ENCODE data around the gene NXPH4. TPM values are rescaled to one million over a fixed set of nuclear protein-coding genes. Genes with fewer than 3 reads are reported as not detected.

Gene NXPH4
- total RNA-seq, 1 experiment from 2014 or later: 20.3 TPM

GRCh38 chr12:57203791-57204190, 12.8 kb upstream of the NXPH4 start:
- Histone ChIP-seq H3K27ac (no peak overlapping the region), H2AFZ (no peak overlapping the region), H3K4me2 (no peak overlapping the region), H3K4me1 (replicated peaks; ENCODE audit: insufficient read depth) (no peaks in the 10 kb centered on the region), H3F3A (ENCODE audit: insufficient read depth, low read depth) (no peaks in the 10 kb centered on the region), H3K9me2 (ENCODE audit: insufficient read depth) (no peaks in the 10 kb centered on the region), H3K4me3 (no peak overlapping the region), H3K27me3 (ENCODE audit: insufficient read depth, low read depth) (no peaks in the 10 kb centered on the region), H3K79me2 (ENCODE audit: low read depth) (no peaks in the 10 kb centered on the region), H3K36me3 (ENCODE audit: low read depth) (no peaks in the 10 kb centered on the region), H4K20me1 (ENCODE audit: insufficient read depth) (no peaks in the 10 kb centered on the region), H3K9me3 (ENCODE audit: insufficient read depth, low read depth) (no peaks in the 10 kb centered on the region)
- intact Hi-C loops (cut with micrococcal nuclease; ENCODE audit: unreplicated experiment): no loop called here
- CTCF ChIA-PET: no interaction called here
- POLR2A ChIA-PET (ENCODE audit: unreplicated experiment): no interaction called here
- no peak for DNase-seq
- no TSS peak for BruUV-seq (replicated peaks)
- no peak for TF ChIP-seq EZH2 (IDR thresholded peaks at IDR 0.05; ENCODE audit: low read depth)

GRCh38 chr12:57204454-57204853, 12.1 kb upstream of the NXPH4 start:
- Histone ChIP-seq H3K4me1 (replicated peaks; ENCODE audit: insufficient read depth) (no peaks in the 10 kb centered on the region), H3K4me2 (no peak overlapping the region), H3K36me3 (ENCODE audit: low read depth) (no peaks in the 10 kb centered on the region), H3F3A (ENCODE audit: insufficient read depth, low read depth) (no peaks in the 10 kb centered on the region), H3K9me2 (ENCODE audit: insufficient read depth) (no peaks in the 10 kb centered on the region), H3K27ac (no peak overlapping the region), H3K4me3 (no peak overlapping the region), H4K20me1 (ENCODE audit: insufficient read depth) (no peaks in the 10 kb centered on the region), H2AFZ (no peak overlapping the region), H3K9me3 (ENCODE audit: insufficient read depth, low read depth) (no peaks in the 10 kb centered on the region), H3K27me3 (ENCODE audit: insufficient read depth, low read depth) (no peaks in the 10 kb centered on the region), H3K79me2 (ENCODE audit: low read depth) (no peaks in the 10 kb centered on the region)
- intact Hi-C loops (cut with micrococcal nuclease; ENCODE audit: unreplicated experiment): no loop called here
- POLR2A ChIA-PET (ENCODE audit: unreplicated experiment): interaction anchor here (0.6 kb wide), 1 partner anchor 1005 kb away, joined by 9 read pairs; no protein-coding TSS in a partner anchor
- TF ChIP-seq, protein P1, sequence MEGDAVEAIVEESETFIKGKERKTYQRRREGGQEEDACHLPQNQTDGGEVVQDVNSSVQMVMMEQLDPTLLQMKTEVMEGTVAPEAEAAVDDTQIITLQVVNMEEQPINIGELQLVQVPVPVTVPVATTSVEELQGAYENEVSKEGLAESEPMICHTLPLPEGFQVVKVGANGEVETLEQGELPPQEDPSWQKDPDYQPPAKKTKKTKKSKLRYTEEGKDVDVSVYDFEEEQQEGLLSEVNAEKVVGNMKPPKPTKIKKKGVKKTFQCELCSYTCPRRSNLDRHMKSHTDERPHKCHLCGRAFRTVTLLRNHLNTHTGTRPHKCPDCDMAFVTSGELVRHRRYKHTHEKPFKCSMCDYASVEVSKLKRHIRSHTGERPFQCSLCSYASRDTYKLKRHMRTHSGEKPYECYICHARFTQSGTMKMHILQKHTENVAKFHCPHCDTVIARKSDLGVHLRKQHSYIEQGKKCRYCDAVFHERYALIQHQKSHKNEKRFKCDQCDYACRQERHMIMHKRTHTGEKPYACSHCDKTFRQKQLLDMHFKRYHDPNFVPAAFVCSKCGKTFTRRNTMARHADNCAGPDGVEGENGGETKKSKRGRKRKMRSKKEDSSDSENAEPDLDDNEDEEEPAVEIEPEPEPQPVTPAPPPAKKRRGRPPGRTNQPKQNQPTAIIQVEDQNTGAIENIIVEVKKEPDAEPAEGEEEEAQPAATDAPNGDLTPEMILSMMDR (conservative IDR thresholded peaks at IDR 0.05): no peak
- no peak for TF ChIP-seq EZH2 (IDR thresholded peaks at IDR 0.05; ENCODE audit: low read depth)
- no TSS peak for BruUV-seq (replicated peaks)
- no peak for DNase-seq
- CTCF ChIA-PET: no interaction called here

GRCh38 chr12:57205186-57205585, 11.4 kb upstream of the NXPH4 start:
- ChIA-PET POLR2A (ENCODE audit: unreplicated experiment) (no interaction called here), CTCF (no interaction called here)
- no TSS peak for BruUV-seq (replicated peaks)

DNA sequence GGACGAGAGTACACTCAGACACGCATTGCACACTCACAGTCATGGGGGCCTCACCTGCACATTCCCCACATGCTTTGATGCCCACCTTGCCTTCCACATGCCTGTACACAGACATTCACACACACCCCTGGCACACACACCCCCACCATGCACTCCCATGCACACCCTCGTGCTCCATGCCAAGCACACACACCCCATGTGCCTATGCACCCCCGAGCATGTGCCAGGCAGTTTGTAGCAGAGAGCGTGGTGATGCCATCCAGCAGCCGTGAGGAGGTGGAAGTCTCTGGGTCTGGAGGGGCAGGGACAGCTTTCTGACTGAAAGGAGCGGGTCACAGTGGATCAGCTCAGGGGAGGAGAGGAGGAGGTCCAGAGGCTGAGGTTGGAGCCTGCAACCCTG, 10.7 kb upstream of the NXPH4 start:
- Histone ChIP-seq H4K20me1 (ENCODE audit: insufficient read depth) (no peaks in the 10 kb centered on the region), H3K36me3 (ENCODE audit: low read depth) (no peaks in the 10 kb centered on the region), H3K4me3 (no peak overlapping the region), H3K27me3 (ENCODE audit: insufficient read depth, low read depth) (no peaks in the 10 kb centered on the region), H3K79me2 (ENCODE audit: low read depth) (no peaks in the 10 kb centered on the region), H3K4me1 (replicated peaks; ENCODE audit: insufficient read depth) (no peaks in the 10 kb centered on the region), H3K4me2 (no peak overlapping the region), H3K27ac (no peak overlapping the region), H3F3A (ENCODE audit: insufficient read depth, low read depth) (no peaks in the 10 kb centered on the region), H2AFZ (no peak overlapping the region), H3K9me3 (ENCODE audit: insufficient read depth, low read depth) (no peaks in the 10 kb centered on the region), H3K9me2 (ENCODE audit: insufficient read depth) (no peaks in the 10 kb centered on the region)
- POLR2A ChIA-PET (ENCODE audit: unreplicated experiment): no interaction called here
- TF ChIP-seq EZH2 (IDR thresholded peaks at IDR 0.05; ENCODE audit: low read depth): no peak
- TF ChIP-seq, protein P1 (conservative IDR thresholded peaks at IDR 0.05): no peak
- no peak for DNase-seq
- intact Hi-C loops (cut with micrococcal nuclease; ENCODE audit: unreplicated experiment): no loop called here
- CTCF ChIA-PET: no interaction called here
- BruUV-seq (replicated peaks): no TSS peak

More at GRCh38 chr12:57205186-57205585, 11.4 kb upstream of the NXPH4 start:
- H2AFZ ChIP-seq: no peak overlapping the region
- no peaks in the 10 kb centered on the region for H3K79me2 ChIP-seq (ENCODE audit: low read depth)
- no peaks in the 10 kb centered on the region for H4K20me1 ChIP-seq (ENCODE audit: insufficient read depth)
- TF ChIP-seq, protein P1 (conservative IDR thresholded peaks at IDR 0.05): no peak
- no peak for TF ChIP-seq EZH2 (IDR thresholded peaks at IDR 0.05; ENCODE audit: low read depth)
- H3F3A ChIP-seq (ENCODE audit: insufficient read depth, low read depth): no peaks in the 10 kb centered on the region
- no peaks in the 10 kb centered on the region for H3K9me3 ChIP-seq (ENCODE audit: insufficient read depth, low read depth)
- no peak for DNase-seq
- H3K4me2 ChIP-seq: no peak overlapping the region
- no peak overlapping the region for H3K4me3 ChIP-seq
- H3K9me2 ChIP-seq (ENCODE audit: insufficient read depth): no peaks in the 10 kb centered on the region
- intact Hi-C loops (cut with micrococcal nuclease; ENCODE audit: unreplicated experiment): no loop called here
- H3K4me1 ChIP-seq (replicated peaks; ENCODE audit: insufficient read depth): no peaks in the 10 kb centered on the region
- H3K36me3 ChIP-seq (ENCODE audit: low read depth): no peaks in the 10 kb centered on the region
- no peak overlapping the region for H3K27ac ChIP-seq
- no peaks in the 10 kb centered on the region for H3K27me3 ChIP-seq (ENCODE audit: insufficient read depth, low read depth)

Measured in PC-9 (cell line).